ENCODE data around the gene PPIG. TPM values are rescaled to one million over a fixed set of nuclear protein-coding genes. Genes with fewer than 3 reads are reported as not detected.

The PPIG gene
- polyA plus RNA-seq, 1 experiment: 11.7 TPM

DNA sequence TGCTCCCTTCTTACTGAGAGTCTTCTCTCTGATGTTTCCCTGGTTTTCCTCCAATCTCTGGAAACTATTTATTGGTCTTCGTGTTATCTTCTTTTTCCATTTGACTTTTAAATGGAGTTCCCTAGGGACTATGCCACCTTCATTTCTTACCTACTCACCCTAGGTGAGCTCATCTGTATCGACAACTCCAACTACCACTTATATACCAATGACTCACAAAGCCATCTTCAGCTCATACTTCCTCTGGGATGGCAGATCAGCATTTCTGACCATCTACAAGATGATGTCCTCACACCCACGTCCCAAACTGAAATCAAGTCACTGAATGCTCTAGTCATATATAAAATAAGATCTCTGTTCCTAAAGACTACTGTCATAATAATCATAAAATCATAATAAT, 69.5 kb downstream of the PPIG start:
- no peak for DNase-seq (ENCODE audit: low read depth)
- no peaks in the 10 kb centered on the region for H3K36me3 ChIP-seq (ENCODE audit: control insufficient read depth, insufficient read depth, low read length)
- peaks cover 1% of the 10 kb centered on the region; the same call in 1 of the 2 replicates for H3K27me3 ChIP-seq (ENCODE audit: control insufficient read depth, insufficient read depth, low read length)
- ChIA-PET CTCF (interaction anchor here (1.2 kb wide), 1 partner anchor 8 kb away, joined by 5 read pairs; no protein-coding TSS in a partner anchor), POLR2A (no interaction called here)
- TF ChIP-seq, protein P1, sequence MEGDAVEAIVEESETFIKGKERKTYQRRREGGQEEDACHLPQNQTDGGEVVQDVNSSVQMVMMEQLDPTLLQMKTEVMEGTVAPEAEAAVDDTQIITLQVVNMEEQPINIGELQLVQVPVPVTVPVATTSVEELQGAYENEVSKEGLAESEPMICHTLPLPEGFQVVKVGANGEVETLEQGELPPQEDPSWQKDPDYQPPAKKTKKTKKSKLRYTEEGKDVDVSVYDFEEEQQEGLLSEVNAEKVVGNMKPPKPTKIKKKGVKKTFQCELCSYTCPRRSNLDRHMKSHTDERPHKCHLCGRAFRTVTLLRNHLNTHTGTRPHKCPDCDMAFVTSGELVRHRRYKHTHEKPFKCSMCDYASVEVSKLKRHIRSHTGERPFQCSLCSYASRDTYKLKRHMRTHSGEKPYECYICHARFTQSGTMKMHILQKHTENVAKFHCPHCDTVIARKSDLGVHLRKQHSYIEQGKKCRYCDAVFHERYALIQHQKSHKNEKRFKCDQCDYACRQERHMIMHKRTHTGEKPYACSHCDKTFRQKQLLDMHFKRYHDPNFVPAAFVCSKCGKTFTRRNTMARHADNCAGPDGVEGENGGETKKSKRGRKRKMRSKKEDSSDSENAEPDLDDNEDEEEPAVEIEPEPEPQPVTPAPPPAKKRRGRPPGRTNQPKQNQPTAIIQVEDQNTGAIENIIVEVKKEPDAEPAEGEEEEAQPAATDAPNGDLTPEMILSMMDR (IDR thresholded peaks at IDR 0.05; ENCODE audit: insufficient read depth, low read depth, low read length): no peak
- H3K4me3 ChIP-seq (ENCODE audit: low read depth, low read length): no peak overlapping the region

DNA sequence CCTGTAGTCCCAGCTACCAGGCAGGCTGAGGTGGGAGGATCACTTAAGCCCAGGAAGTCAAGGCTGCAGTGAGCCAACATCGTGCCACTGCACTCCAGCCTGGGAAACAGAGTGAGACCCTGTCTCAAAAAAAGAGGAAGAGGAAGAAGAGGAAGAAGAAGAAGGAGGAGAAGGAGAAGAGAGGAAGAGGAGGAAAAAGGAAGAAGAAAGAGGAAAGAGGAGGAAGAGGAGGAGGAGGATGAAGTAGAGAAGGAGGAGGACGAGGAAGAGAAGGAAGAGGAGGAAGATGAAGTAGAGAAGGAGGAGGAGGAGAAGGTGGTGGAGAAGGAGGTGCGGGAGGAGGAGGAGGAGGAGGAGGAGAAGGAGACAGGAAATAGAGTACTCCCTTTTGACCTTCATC, 72.0 kb downstream of the PPIG start:
- POLR2A ChIA-PET: no interaction called here
- H3K27me3 ChIP-seq (ENCODE audit: control insufficient read depth, insufficient read depth, low read length): peaks cover 1% of the 10 kb centered on the region; the same call in 1 of the 2 replicates

GRCh38 chr2:169658877-169659276, 74.7 kb downstream of the PPIG start:
- TF ChIP-seq, protein P1 (IDR thresholded peaks at IDR 0.05; ENCODE audit: insufficient read depth, low read depth, low read length): no peak
- POLR2A ChIA-PET: no interaction called here
- H3K4me3 ChIP-seq (ENCODE audit: low read depth, low read length): no peak overlapping the region
- CTCF ChIA-PET: no interaction called here
- H3K36me3 ChIP-seq (ENCODE audit: control insufficient read depth, insufficient read depth, low read length): no peaks in the 10 kb centered on the region
- peaks cover 1% of the 10 kb centered on the region; the same call in 1 of the 2 replicates for H3K27me3 ChIP-seq (ENCODE audit: control insufficient read depth, insufficient read depth, low read length)
- no peak for DNase-seq (ENCODE audit: low read depth)

More for the DNA sequence above, 72.0 kb downstream of the PPIG start:
- CTCF ChIA-PET: no interaction called here
- Histone ChIP-seq H3K36me3 (ENCODE audit: control insufficient read depth, insufficient read depth, low read length) (no peaks in the 10 kb centered on the region), H3K4me3 (ENCODE audit: low read depth, low read length) (no peak overlapping the region)
- no peak for DNase-seq (ENCODE audit: low read depth)
- TF ChIP-seq, protein P1 (IDR thresholded peaks at IDR 0.05; ENCODE audit: insufficient read depth, low read depth, low read length): no peak

GRCh38 chr2:169659320-169659719, 75.2 kb downstream of the PPIG start:
- Histone ChIP-seq H3K27me3 (ENCODE audit: control insufficient read depth, insufficient read depth, low read length) (peaks cover 1% of the 10 kb centered on the region; the same call in 1 of the 2 replicates), H3K36me3 (ENCODE audit: control insufficient read depth, insufficient read depth, low read length) (no peaks in the 10 kb centered on the region), H3K4me3 (ENCODE audit: low read depth, low read length) (no peak overlapping the region)
- TF ChIP-seq, protein P1 (IDR thresholded peaks at IDR 0.05; ENCODE audit: insufficient read depth, low read depth, low read length): no peak
- CTCF ChIA-PET: no interaction called here
- POLR2A ChIA-PET: no interaction called here
- DNase-seq (ENCODE audit: low read depth): no peak

GRCh38 chr2:169661265-169661664, 77.1 kb downstream of the PPIG start:
- CTCF ChIA-PET: interaction anchor here (0.8 kb wide), 1 partner anchor 16 kb away, joined by 3 read pairs; no protein-coding TSS in a partner anchor

More at GRCh38 chr2:169661265-169661664, 77.1 kb downstream of the PPIG start:
- H3K27me3 ChIP-seq (ENCODE audit: control insufficient read depth, insufficient read depth, low read length): peaks cover 1% of the 10 kb centered on the region; the same call in 1 of the 2 replicates
- no peak overlapping the region for H3K4me3 ChIP-seq (ENCODE audit: low read depth, low read length)
- TF ChIP-seq, protein P1 (IDR thresholded peaks at IDR 0.05; ENCODE audit: insufficient read depth, low read depth, low read length): no peak
- H3K36me3 ChIP-seq (ENCODE audit: control insufficient read depth, insufficient read depth, low read length): no peaks in the 10 kb centered on the region
- POLR2A ChIA-PET: no interaction called here
- DNase-seq (ENCODE audit: low read depth): no peak
